ENCODE results near the gene RFX8.
"Not testable (repeated sequence)": the region's sequence is repeated elsewhere in the genome, so short reads cannot be mapped to it uniquely, and the experiment has no call there.

Gene RFX8

DNA sequence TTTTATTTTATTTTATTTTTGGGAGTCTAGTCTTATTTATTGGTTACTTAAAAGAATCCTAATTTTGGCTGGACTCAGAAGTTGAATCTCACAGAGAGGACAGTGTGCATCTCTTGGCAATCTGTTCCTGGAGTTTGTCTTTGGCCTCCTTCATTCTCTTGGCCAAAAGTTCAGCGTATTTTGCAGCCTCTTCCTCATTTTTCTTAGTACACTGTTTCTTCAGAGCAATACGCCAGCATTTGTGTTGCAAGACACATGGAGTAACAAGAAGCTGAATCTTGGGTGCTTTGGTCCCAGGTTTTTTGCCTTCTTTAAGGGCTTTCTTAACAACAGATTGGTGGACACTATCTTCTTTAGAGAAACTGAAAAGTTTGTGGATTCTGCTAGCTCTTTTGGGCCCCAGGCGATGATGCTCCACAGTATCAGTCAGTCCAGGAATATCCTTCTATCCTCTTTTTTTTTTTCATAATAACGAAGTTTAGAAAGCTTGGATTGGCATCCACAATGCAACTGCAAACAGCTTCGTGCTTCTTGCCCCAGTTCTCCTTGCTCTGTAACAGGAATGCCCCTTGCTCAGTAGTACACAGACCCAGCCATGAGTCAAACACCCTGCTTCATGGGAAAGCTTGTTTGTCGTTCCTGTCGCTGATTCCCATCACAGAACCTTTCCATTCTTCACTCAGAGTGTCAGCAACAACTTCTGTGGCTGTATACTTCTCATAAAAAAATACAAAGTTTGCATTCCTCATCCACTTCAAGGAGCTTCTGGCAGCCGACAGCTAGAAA, 34.8 kb upstream of the RFX8 start:
- no peak for DNase-seq (ENCODE audit: low read depth, low spot score)
- ChIA-PET CTCF (interaction anchor here (1.1 to 1.5 kb wide), 4 partner anchors 9 to 169 kb away, joined by 3 to 5 read pairs (median 3); no protein-coding TSS in a partner anchor), POLR2A (no interaction called here)
- TF ChIP-seq, protein P1, sequence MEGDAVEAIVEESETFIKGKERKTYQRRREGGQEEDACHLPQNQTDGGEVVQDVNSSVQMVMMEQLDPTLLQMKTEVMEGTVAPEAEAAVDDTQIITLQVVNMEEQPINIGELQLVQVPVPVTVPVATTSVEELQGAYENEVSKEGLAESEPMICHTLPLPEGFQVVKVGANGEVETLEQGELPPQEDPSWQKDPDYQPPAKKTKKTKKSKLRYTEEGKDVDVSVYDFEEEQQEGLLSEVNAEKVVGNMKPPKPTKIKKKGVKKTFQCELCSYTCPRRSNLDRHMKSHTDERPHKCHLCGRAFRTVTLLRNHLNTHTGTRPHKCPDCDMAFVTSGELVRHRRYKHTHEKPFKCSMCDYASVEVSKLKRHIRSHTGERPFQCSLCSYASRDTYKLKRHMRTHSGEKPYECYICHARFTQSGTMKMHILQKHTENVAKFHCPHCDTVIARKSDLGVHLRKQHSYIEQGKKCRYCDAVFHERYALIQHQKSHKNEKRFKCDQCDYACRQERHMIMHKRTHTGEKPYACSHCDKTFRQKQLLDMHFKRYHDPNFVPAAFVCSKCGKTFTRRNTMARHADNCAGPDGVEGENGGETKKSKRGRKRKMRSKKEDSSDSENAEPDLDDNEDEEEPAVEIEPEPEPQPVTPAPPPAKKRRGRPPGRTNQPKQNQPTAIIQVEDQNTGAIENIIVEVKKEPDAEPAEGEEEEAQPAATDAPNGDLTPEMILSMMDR (IDR thresholded peaks at IDR 0.05; ENCODE audit: insufficient read depth, low read length, missing control alignments) = no peak
- no peak overlapping the region for H3K4me3 ChIP-seq (ENCODE audit: low read depth, low read length)

DNA sequence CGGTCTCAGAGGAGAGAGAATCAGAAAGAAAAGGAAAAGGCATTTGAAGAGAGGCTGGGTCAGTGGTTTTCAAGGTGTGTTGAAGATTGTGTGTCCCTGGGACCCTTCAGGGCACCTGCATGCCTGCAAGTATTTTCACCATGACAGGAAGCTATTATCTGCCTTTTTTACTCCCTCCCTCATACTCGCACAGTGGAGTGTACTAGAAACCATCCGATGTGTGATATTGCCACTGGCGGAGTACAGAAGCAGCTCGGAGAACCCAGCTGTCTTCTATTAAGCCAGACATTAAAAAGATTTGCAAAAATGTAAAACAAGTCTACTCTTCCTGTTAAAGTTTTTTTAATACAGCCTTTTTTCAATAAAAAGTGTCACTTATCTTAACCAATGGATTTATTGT, 33.7 kb upstream of the RFX8 start:
- TF ChIP-seq, protein P1 (IDR thresholded peaks at IDR 0.05; ENCODE audit: insufficient read depth, low read length, missing control alignments) = no peak
- H3K4me3 ChIP-seq (ENCODE audit: low read depth, low read length) = no peak overlapping the region
- POLR2A ChIA-PET = no interaction called here

DNA sequence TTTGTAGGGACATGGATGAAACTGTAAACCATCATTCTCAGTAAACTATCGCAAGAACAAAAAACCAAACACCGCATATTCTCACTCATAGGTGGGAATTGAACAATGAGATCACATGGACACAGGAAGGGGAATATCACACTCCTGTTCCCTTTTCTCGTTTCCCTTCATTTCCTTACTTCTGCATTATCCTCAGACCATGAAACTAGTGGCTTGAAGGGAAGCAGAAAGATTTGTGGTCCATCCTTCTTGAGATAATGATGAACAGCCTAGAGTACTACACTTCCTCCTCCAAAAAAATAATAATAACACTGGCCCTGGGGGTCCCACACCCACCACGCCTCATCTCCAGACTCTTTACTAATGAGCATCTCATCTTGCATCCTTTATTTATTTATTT, 30.4 kb upstream of the RFX8 start:
- H3K4me3 ChIP-seq (ENCODE audit: low read depth, low read length); POLR2A ChIA-PET; DNase-seq (ENCODE audit: low read depth, low spot score); CTCF ChIA-PET: not testable (repeated sequence)

More for the DNA sequence above, 33.7 kb upstream of the RFX8 start:
- DNase-seq (ENCODE audit: low read depth, low spot score) = no peak
- CTCF ChIA-PET = interaction anchor here (1.1 to 1.5 kb wide), 3 partner anchors 10 to 168 kb away, joined by 3 to 5 read pairs (median 3); no protein-coding TSS in a partner anchor

DNA sequence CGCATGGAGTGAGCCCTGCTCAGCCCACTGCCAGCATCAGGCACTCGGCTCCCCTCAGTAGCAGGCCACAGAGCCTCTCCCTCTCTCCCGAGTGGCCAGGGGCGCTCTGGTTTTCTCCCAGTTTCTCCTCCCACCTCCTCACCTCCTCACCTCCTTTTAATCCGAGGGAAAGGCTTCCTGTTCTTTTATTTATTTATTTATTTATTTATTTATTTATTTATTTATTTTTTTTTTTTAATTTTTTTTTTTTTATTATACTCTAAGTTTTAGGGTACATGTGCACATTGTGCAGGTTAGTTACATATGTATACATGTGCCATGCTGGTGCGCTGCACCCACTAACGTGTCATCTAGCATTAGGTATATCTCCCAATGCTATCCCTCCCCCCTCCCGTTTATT, 29.8 kb upstream of the RFX8 start:
- POLR2A ChIA-PET, CTCF ChIA-PET: not testable (repeated sequence)

DNA sequence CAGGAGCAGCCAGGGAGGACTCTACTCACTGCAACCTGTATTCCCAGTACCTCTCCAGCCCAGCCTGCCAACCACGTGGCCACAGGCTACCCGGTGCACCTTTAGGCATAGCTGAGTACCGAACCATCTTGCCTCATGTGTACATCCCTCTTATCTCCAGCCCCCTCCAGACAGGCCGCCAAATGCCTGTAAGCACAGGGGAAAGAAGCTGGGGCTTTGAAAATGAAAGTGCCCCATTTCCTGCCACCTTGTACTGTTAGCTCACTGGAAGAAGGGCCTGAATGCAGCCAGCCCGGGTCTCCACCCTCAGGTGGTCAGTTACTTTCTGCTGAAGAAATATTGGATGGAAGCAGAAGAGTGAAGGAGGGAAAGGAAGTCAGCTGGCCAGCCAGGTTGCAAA, 27.2 kb upstream of the RFX8 start:
- TF ChIP-seq, protein P1 (IDR thresholded peaks at IDR 0.05; ENCODE audit: insufficient read depth, low read length, missing control alignments) = no peak
- H3K4me3 ChIP-seq (ENCODE audit: low read depth, low read length) = no peak overlapping the region
- DNase-seq (ENCODE audit: low read depth, low spot score) = no peak
- POLR2A ChIA-PET = interaction anchor here (1.3 to 2.0 kb wide), 2 partner anchors 14 to 27 kb away, joined by 4 to 5 read pairs; partner anchors contain the start of gene RFX8
- CTCF ChIA-PET = interaction anchor here (0.7 to 2.2 kb wide), 2 partner anchors 84 to 329 kb away, joined by 3 to 13 read pairs; no protein-coding TSS in a partner anchor

More for the DNA sequence above, 29.8 kb upstream of the RFX8 start:
- not testable (repeated sequence) for DNase-seq (ENCODE audit: low read depth, low spot score); H3K4me3 ChIP-seq (ENCODE audit: low read depth, low read length)

DNA sequence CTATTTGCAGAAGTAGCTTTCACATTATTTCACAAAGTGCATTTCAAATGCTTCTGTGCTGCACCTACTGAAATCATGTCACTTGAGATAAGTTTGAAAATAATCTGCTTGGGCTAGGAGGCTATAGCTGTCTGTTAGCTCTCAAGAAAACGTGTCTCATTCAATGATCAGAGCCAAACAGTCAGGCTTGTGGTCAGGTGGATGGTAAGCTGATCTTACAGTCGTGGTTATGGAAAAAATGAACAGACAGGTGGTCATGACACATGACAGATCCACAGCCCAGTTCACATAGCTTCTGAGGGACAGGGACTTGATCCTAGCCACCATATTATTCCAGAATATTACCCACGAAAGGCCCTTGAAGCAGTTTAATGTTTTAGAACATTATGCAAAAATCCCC, 26.5 kb upstream of the RFX8 start:
- no peak overlapping the region for H3K4me3 ChIP-seq (ENCODE audit: low read depth, low read length)
- ChIA-PET CTCF (interaction anchor here (1.5 to 2.2 kb wide), 3 partner anchors 83 to 330 kb away, joined by 3 to 13 read pairs (median 4); no protein-coding TSS in a partner anchor), POLR2A (interaction anchor here (1.3 to 2.0 kb wide), 2 partner anchors 15 to 27 kb away, joined by 4 to 5 read pairs; partner anchors contain the start of gene RFX8)
- no peak for DNase-seq (ENCODE audit: low read depth, low spot score)
- TF ChIP-seq, protein P1 (IDR thresholded peaks at IDR 0.05; ENCODE audit: insufficient read depth, low read length, missing control alignments) = no peak

DNA sequence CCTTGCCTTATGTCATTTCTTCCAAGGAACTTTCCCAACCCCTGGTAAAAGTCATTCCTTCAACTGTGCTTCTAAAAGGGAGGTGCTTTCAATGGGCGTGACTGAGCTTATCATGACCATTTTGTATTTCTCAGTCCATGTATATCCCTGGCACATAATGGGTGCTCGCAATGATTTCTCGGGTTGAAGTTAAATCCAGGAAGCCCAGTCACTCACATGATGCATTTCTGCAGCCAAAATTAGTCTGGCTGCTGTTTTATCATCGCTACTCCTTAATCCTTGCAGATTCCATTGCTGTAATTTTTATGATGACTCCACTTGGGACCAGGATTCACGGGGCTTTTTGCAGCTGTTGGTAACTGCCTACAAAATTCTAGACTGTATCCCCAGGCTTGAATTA, 25.9 kb upstream of the RFX8 start:
- H3K4me3 ChIP-seq (ENCODE audit: low read depth, low read length) = no peak overlapping the region
- DNase-seq (ENCODE audit: low read depth, low spot score) = no peak

More for the DNA sequence above, 25.9 kb upstream of the RFX8 start:
- ChIA-PET CTCF (interaction anchor here (1.5 to 2.2 kb wide), 3 partner anchors 82 to 330 kb away, joined by 3 to 13 read pairs (median 4); no protein-coding TSS in a partner anchor), POLR2A (interaction anchor here (1.3 to 2.0 kb wide), 2 partner anchors 15 to 26 kb away, joined by 4 to 5 read pairs; partner anchors contain the start of gene RFX8)
- TF ChIP-seq, protein P1 (IDR thresholded peaks at IDR 0.05; ENCODE audit: insufficient read depth, low read length, missing control alignments) = no peak
